Heart left ventricle (tissue), 16 donors: Measurements from ENCODE around the gene GP5. TPM values are rescaled to one million over a fixed set of nuclear protein-coding genes. Genes with fewer than 3 reads are reported as not detected.
A peak's percentile ranks its signal among the peaks of the same experiment; 100 is the strongest.

Source experiments
- ATAC-seq, 4 donors: fragments of 200-7000 bp; cut with Tn5 transposase; one replicate each; pipeline ENCODE4 v1.9.1; 2020 to 2022; ENCODE audit warnings: moderate library complexity in 4 of 4, mild to moderate bottlenecking in 3 of 4, moderate number of reproducible peaks in 1 of 4
- DNase-seq, 5 donors: peaks; one replicate each; pipeline ENCODE4 v3.0.0-alpha.2; 2020
- H3K27ac ChIP-seq, 12 donors: fragments of 200-600 bp; sonication (generic) in 4 of 12; one replicate each; pipeline versions ENCODE4 v1.5.0 to v1.8.0; 2016 to 2022; ENCODE audit warnings: mild to moderate bottlenecking in 2 of 12
- H3K27me3 ChIP-seq, 9 donors: fragments of 200-600 bp; sonication (generic) in 2 of 9; one replicate each; pipeline versions ENCODE4 v1.5.1 to v1.8.0; 2016 to 2022; ENCODE audit warnings: mild to moderate bottlenecking in 3 of 9
- H3K36me3 ChIP-seq, 9 donors: fragments of 200-600 bp; sonication (generic) in 2 of 9; one replicate each; pipeline versions ENCODE4 v1.5.0 to v1.8.0; 2018 to 2022; ENCODE audit warnings: mild to moderate bottlenecking in 2 of 9
- H3K4me1 ChIP-seq, 12 donors: fragments of 200-600 bp; sonication (generic) in 4 of 12; one replicate each; pipeline versions ENCODE4 v1.5.0 to v1.8.0; 2016 to 2022; ENCODE audit warnings: mild to moderate bottlenecking in 3 of 12
- H3K4me3 ChIP-seq, 12 donors: fragments of 200-600 bp; sonication (generic) in 4 of 12; one replicate each; pipeline versions ENCODE4 v1.5.0 to v1.8.0; 2017 to 2022; ENCODE audit warnings: mild to moderate bottlenecking in 9 of 12, moderate library complexity in 4 of 12
- H3K9me3 ChIP-seq, 12 donors: fragments of 200-600 bp; sonication (generic) in 4 of 12; one replicate each; pipeline versions ENCODE4 v1.5.0 to v1.8.0; 2016 to 2022; ENCODE audit warnings: mild to moderate bottlenecking in 1 of 12
- CTCF ChIP-seq, 12 donors: fragments of 200-600 bp; sonication (generic) in 4 of 12; IDR thresholded peaks; one replicate each; pipeline versions ENCODE4 v1.5.0 to v1.8.0; 2018 to 2022; ENCODE audit warnings: antibody characterized with exemption in 12 of 12, mild to moderate bottlenecking in 5 of 12
- POLR2A ChIP-seq, 2 donors: fragments of 450-650 bp; IDR thresholded peaks; one replicate each; pipeline ENCODE4 v1.6.1; 2017; ENCODE audit warnings: antibody characterized with exemption in 2 of 2, mild to moderate bottlenecking in 2 of 2, moderate library complexity in 2 of 2
- WGBS, 4 donors: extraction: QIAGEN DNeasy Blood & Tissue Kit in 2 of 4; methylation state at CpG; one replicate each; pipeline versions ENCODE4 v1.1.5 to v1.1.7; 2013 to 2018; 5-methylcytosine and 5-hydroxymethylcytosine counted together
- intact Hi-C, 10 donors: fragments of 100-400 bp; cut with DNase I; formaldehyde crosslinking; loops; one replicate each; pipeline versions ENCODE4 v1.11.1 to v1.14.2; 2022
- polyA plus RNA-seq, 2 donors: library from polyadenylated mRNA; stranded (reverse); fragments of 200-250 nt; gene quantifications; one replicate each; pipeline ENCODE4 v1.2.3, GENCODE V29; 2013
- total RNA-seq, 9 donors: library from RNA; depleted of rRNA in 2 of 9; stranded (reverse); fragments of >200 nt in 2 of 9; fragmentation: NEBNext Ultra II Directional in 3 of 9; extraction: Animal tissue kit (Norgen Biotek cat#: 25700) in 3 of 9; gene quantifications; one replicate each; pipeline versions ENCODE4 v1.1.0 to v1.2.4, GENCODE V29; 2016 to 2023
- donor health status: ischemic (EF 13 %, LVEDD 7.1; RV severe dilation, severe dysfunction).
- donor health status: healthy with polysubstance abuse.
- donor health status: DM: no; HTN: yes; CAD: no.
- donor health status: DM: no; HTN: no; CAD: no.
- donor health status: ischemic (EF 25% LVEDD 6.9; RV normal size, moderate dysfunction).
- donor health status: ischemic (EF 25% LVEDD 5.7; RV mildly dilated, moderate dysfunction).
- donor health status: healthy.
- donor health status: DM: yes; HTN: yes; CAD: no.
- donor health status: ischemic (EF 35%, LVEDD 5.7; RV mildly dilated, moderate dysfunction).
- donor health status: nonischemic (EF 11% LVEDD 7.7; RV severe dilation, severe dysfunction).
- donor health status: DM: yes; HTN: yes; CAD: no.
- donor health status: PGD.
- donor health status: ischemic (EF 29% LVEDD 5.4; RV normal size, mild dysfunction).
- donor health status: nonischemic (EF 23%, LVEDD 6.1; RV moderate dilation, normal function).

The GP5 gene
- total and polyA plus RNA-seq, 11 donors: 0.04 to 0.12 (median 0.09) TPM; not detected in 7

DNA sequence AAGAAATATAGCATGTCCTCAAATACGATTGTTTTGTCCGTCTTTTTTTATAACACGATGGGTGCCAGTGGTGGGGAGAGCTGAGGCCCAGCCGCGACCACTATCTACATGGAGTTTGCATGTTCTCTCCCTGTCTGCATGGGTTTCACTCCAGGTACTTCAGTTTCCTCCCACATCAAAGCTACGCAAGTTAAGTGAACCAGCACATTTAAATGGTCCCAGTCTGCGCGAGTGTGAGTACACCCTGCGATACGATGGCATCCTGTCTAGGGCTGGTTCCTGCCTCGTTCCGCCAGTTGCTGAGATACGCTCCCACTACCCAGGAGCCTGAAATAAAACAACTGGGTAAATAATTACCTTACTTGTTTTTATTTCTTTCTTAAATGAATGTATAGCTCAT lies 47.1 kb upstream of the GP5 start:
- ATAC-seq: peak in 1 of 4 donors; percentile 16
- peaks cover 0 to 100% (median 98%) of the 10 kb centered on the region in 9 donors for H3K36me3 ChIP-seq
- no peak overlapping the region for H3K4me3 ChIP-seq
- DNase-seq: no peak
- no peak overlapping the region for H3K27ac ChIP-seq
- H3K4me1 ChIP-seq: no peaks in the 10 kb centered on the region
- H3K27me3 ChIP-seq: no peaks in the 10 kb centered on the region
- intact Hi-C loops: no loop called here
- H3K9me3 ChIP-seq: no peaks in the 10 kb centered on the region
- TF ChIP-seq POLR2A (IDR thresholded peaks at IDR 0.05): no peak
- no peak for TF ChIP-seq CTCF (IDR thresholded peaks at IDR 0.05)
- WGBS, 4 donors: 94 to 96% (median 95%) methylated on average over 13 of the region's 13 CpGs

GRCh38 chr3:194443901-194444300 lies 44.8 kb upstream of the GP5 start:
- H3K4me1 ChIP-seq: peaks cover 0 to 5% (median 0%) of the 10 kb centered on the region in 12 donors
- H3K27me3 ChIP-seq: no peaks in the 10 kb centered on the region
- WGBS, 4 donors: 92 to 100% (median 98%) methylated on average over 2 of the region's 2 CpGs
- no peak for ATAC-seq
- no peaks in the 10 kb centered on the region for H3K9me3 ChIP-seq
- TF ChIP-seq CTCF (IDR thresholded peaks at IDR 0.05) (no peak), POLR2A (IDR thresholded peaks at IDR 0.05) (no peak)
- intact Hi-C loops: no loop called here
- H3K36me3 ChIP-seq: peaks cover 0 to 100% (median 95%) of the 10 kb centered on the region in 9 donors
- H3K4me3 ChIP-seq: no peak overlapping the region
- H3K27ac ChIP-seq: no peak overlapping the region
- DNase-seq: no peak

DNA sequence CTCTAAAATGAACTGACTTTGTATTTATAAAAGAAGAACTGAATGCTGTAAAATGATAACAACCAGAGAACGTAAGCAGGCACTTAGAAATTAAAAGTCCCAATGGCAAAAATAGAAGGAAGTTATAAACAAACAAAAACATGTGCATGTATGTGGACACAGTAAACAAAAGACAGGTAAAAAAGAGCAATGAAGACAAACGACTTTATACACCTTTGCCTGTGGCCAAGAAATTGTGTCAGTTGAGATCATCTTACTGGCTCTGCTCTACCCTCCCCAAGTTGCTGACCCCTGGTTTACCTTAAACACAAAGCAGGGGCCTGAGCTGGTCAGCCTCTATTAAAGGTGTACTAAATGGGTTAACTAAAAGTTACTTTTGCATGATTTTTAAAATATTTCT lies 41.7 kb upstream of the GP5 start:
- 54 to 62% (median 57%) methylated on average over 2 of the region's 2 CpGs for WGBS, 4 donors
- Histone ChIP-seq H3K27ac (no peak overlapping the region), H3K36me3 (peaks cover under 1 to 100% (median 96%) of the 10 kb centered on the region in 9 donors), H3K9me3 (no peaks in the 10 kb centered on the region), H3K4me3 (no peak overlapping the region), H3K27me3 (no peaks in the 10 kb centered on the region), H3K4me1 (peaks cover 0 to 5% (median 0%) of the 10 kb centered on the region in 12 donors)
- intact Hi-C loops: no loop called here
- no peak for DNase-seq
- no peak for ATAC-seq
- TF ChIP-seq CTCF (IDR thresholded peaks at IDR 0.05) (no peak), POLR2A (IDR thresholded peaks at IDR 0.05) (no peak)

GRCh38 chr3:194439881-194440550 lies 41.0 kb upstream of the GP5 start:
- no peak for DNase-seq
- H3K4me3 ChIP-seq: no peak overlapping the region
- peaks cover 0 to 5% (median 0%) of the 10 kb centered on the region in 12 donors for H3K4me1 ChIP-seq
- peaks cover 2 to 100% (median 96%) of the 10 kb centered on the region in 9 donors for H3K36me3 ChIP-seq
- WGBS, 4 donors: 55 to 64% (median 59%) methylated on average over 6 of the region's 6 CpGs
- H3K27ac ChIP-seq: no peak overlapping the region
- intact Hi-C loops: no loop called here
- no peaks in the 10 kb centered on the region for H3K27me3 ChIP-seq
- H3K9me3 ChIP-seq: no peaks in the 10 kb centered on the region
- ATAC-seq: no peak
- TF ChIP-seq CTCF (IDR thresholded peaks at IDR 0.05) (no peak), POLR2A (IDR thresholded peaks at IDR 0.05) (no peak)
